ENCODE measurements around the gene CATSPERD. TPM values are rescaled to one million over a fixed set of nuclear protein-coding genes. Genes with fewer than 3 reads are reported as not detected.

CATSPERD gene
- total RNA-seq, 2 donors from 2014 or later = not detected

GRCh38 chr19:5691822-5692722 lies 28.4 kb upstream of the CATSPERD start:
- no peak for DNase-seq
- Histone ChIP-seq H3K27me3 (no peaks in the 10 kb centered on the region), H3K9ac (ENCODE audit: low read depth in 2 of 2, low read length in 2 of 2) (peak overlapping the region; percentile 77 to 79), H3K27ac (peak overlapping the region; percentile 84), H3K9me3 (no peaks in the 10 kb centered on the region), H3K4me1 (peaks cover 11% of the 10 kb centered on the region), H3K4me3 (peak overlapping the region; percentile 76), H3K36me3 (peaks cover 13% of the 10 kb centered on the region)
- intact Hi-C loops (cut with DNase I) = no loop called here
- no peak for TF ChIP-seq CTCF (IDR thresholded peaks at IDR 0.05)

- no peaks in the 10 kb centered on the region for H3K9me3 ChIP-seq
- H3K27ac ChIP-seq = no peak overlapping the region
- TF ChIP-seq CTCF (IDR thresholded peaks at IDR 0.05) = no peak
- no peak for DNase-seq
- intact Hi-C loops (cut with DNase I) = no loop called here
- H3K4me3 ChIP-seq = no peak overlapping the region
- peak overlapping the region in 1 of 2 donors; percentile 77 for H3K9ac ChIP-seq (ENCODE audit: low read depth in 2 of 2, low read length in 2 of 2)
- peaks cover 11% of the 10 kb centered on the region for H3K4me1 ChIP-seq
- peaks cover 13% of the 10 kb centered on the region for H3K36me3 ChIP-seq
- no peaks in the 10 kb centered on the region for H3K27me3 ChIP-seq
Measured at GRCh38 chr19:5692723-5693194, 27.7 kb upstream of the CATSPERD start.

- Histone ChIP-seq H3K4me3 (no peak overlapping the region), H3K9me3 (no peaks in the 10 kb centered on the region), H3K27ac (no peak overlapping the region), H3K4me1 (peaks cover 11% of the 10 kb centered on the region), H3K9ac (ENCODE audit: low read depth in 2 of 2, low read length in 2 of 2) (no peak overlapping the region), H3K27me3 (no peaks in the 10 kb centered on the region), H3K36me3 (peaks cover 13% of the 10 kb centered on the region)
- no peak for DNase-seq
- no peak for TF ChIP-seq CTCF (IDR thresholded peaks at IDR 0.05)
- intact Hi-C loops (cut with DNase I) = no loop called here
Measured at GRCh38 chr19:5693195-5694166, 27.0 kb upstream of the CATSPERD start.

GRCh38 chr19:5694167-5694955 lies 26.1 kb upstream of the CATSPERD start:
- Histone ChIP-seq H3K4me3 (no peak overlapping the region), H3K27ac (no peak overlapping the region), H3K4me1 (peaks cover 11% of the 10 kb centered on the region), H3K36me3 (peaks cover 18% of the 10 kb centered on the region), H3K9me3 (no peaks in the 10 kb centered on the region), H3K9ac (ENCODE audit: low read depth in 2 of 2, low read length in 2 of 2) (no peak overlapping the region), H3K27me3 (no peaks in the 10 kb centered on the region)
- intact Hi-C loops (cut with DNase I) = no loop called here
- DNase-seq = no peak
- TF ChIP-seq CTCF (IDR thresholded peaks at IDR 0.05) = no peak

Measured in colonic mucosa (tissue), 4 donors.